Measurements from ENCODE around the gene ATP23. TPM values are rescaled to one million over a fixed set of nuclear protein-coding genes. Genes with fewer than 3 reads are reported as not detected.

The ATP23 gene
- total RNA-seq, 3 donors from 2014 or later: 13.7 to 19.0 (median 15.3) TPM

GRCh38 chr12:57895389-57896114 lies 45.8 kb upstream of the ATP23 start:
- no peak for DNase-seq
- H3K36me3 ChIP-seq (ENCODE audit: low read depth): no peaks in the 10 kb centered on the region
- no peak overlapping the region for H3K4me3 ChIP-seq
- no peak for TF ChIP-seq CTCF (IDR thresholded peaks at IDR 0.05)
- ATAC-seq: no peak
- peaks cover 76% of the 10 kb centered on the region for H3K4me1 ChIP-seq (ENCODE audit: low read depth)
- intact Hi-C loops (cut with DNase I, micrococcal nuclease): loop anchor here in 1 of 2 donors (5.0 kb wide), 1 partner anchor 58 kb away; no protein-coding TSS in a partner anchor
- H3K9me3 ChIP-seq: no peaks in the 10 kb centered on the region

GRCh38 chr12:57896115-57896433 lies 45.3 kb upstream of the ATP23 start:
- intact Hi-C loops (cut with DNase I, micrococcal nuclease): loop anchor here in 1 of 2 donors (5.0 kb wide), 1 partner anchor 59 kb away; no protein-coding TSS in a partner anchor
- ATAC-seq (no peak), DNase-seq (no peak)
- Histone ChIP-seq H3K36me3 (ENCODE audit: low read depth) (no peaks in the 10 kb centered on the region), H3K9me3 (no peaks in the 10 kb centered on the region), H3K4me1 (ENCODE audit: low read depth) (peaks cover 71% of the 10 kb centered on the region), H3K4me3 (peak overlapping the region; percentile 20)
- TF ChIP-seq CTCF (IDR thresholded peaks at IDR 0.05): no peak

- H3K36me3 ChIP-seq (ENCODE audit: low read depth): no peaks in the 10 kb centered on the region
- peak; percentile 58 for ATAC-seq
- DNase-seq: peak; percentile 83 to 84 (median 84)
- no peaks in the 10 kb centered on the region for H3K9me3 ChIP-seq
- peaks cover 68% of the 10 kb centered on the region for H3K4me1 ChIP-seq (ENCODE audit: low read depth)
- peak; percentile 15 for TF ChIP-seq CTCF (IDR thresholded peaks at IDR 0.05)
- H3K4me3 ChIP-seq: peak overlapping the region; percentile 20
- intact Hi-C loops (cut with DNase I, micrococcal nuclease): loop anchor here in 1 of 2 donors (5.0 kb wide), 1 partner anchor 59 kb away; no protein-coding TSS in a partner anchor
Observed at GRCh38 chr12:57896434-57897201, 44.7 kb upstream of the ATP23 start.

- no peaks in the 10 kb centered on the region for H3K36me3 ChIP-seq (ENCODE audit: low read depth)
- ATAC-seq (no peak), DNase-seq (no peak)
- no peak overlapping the region for H3K4me3 ChIP-seq
- no peak for TF ChIP-seq CTCF (IDR thresholded peaks at IDR 0.05)
- intact Hi-C loops (cut with DNase I, micrococcal nuclease): loop anchor here in 1 of 2 donors (5.0 kb wide), 1 partner anchor 60 kb away; no protein-coding TSS in a partner anchor
- no peaks in the 10 kb centered on the region for H3K9me3 ChIP-seq
- peaks cover 60% of the 10 kb centered on the region for H3K4me1 ChIP-seq (ENCODE audit: low read depth)
Observed at GRCh38 chr12:57897286-57897974, 43.9 kb upstream of the ATP23 start.

GRCh38 chr12:57898308-57898970 lies 42.9 kb upstream of the ATP23 start:
- H3K4me1 ChIP-seq (ENCODE audit: low read depth): peaks cover 50% of the 10 kb centered on the region
- intact Hi-C loops (cut with DNase I, micrococcal nuclease): loop anchor here in 1 of 2 donors (5.0 kb wide), 1 partner anchor 61 kb away; no protein-coding TSS in a partner anchor
- H3K9me3 ChIP-seq: no peaks in the 10 kb centered on the region
- no peak for DNase-seq
- no peaks in the 10 kb centered on the region for H3K36me3 ChIP-seq (ENCODE audit: low read depth)
- H3K4me3 ChIP-seq: no peak overlapping the region
- no peak for TF ChIP-seq CTCF (IDR thresholded peaks at IDR 0.05)
- peak; percentile 50 for ATAC-seq
